BLaER1 treated with 17β-estradiol and CSF1 and Interleukin-3, amounts not matched to agents 10 nM and 100 nM (cell line): ENCODE results near the gene ZBTB24.

Experiments
- H3K27ac ChIP-seq, 11 experiments: shearing (Covaris generic); formaldehyde crosslinking; 2 replicates each; pipeline ENCODE4 v1.8.1; 2022
- H3K27me3 ChIP-seq, 11 experiments: shearing (Covaris generic); formaldehyde crosslinking; 2 replicates each; pipeline ENCODE4 v1.8.1; 2022
- H3K36me3 ChIP-seq, 11 experiments: shearing (Covaris generic); formaldehyde crosslinking; 2 replicates each; pipeline ENCODE4 v1.8.1; 2022
- H3K4me1 ChIP-seq, 10 experiments: shearing (Covaris generic); formaldehyde crosslinking; 2 replicates each; pipeline ENCODE4 v1.8.1; 2022
- H3K4me2 ChIP-seq, 11 experiments: shearing (Covaris generic); formaldehyde crosslinking; 2 replicates each; pipeline ENCODE4 v1.8.1; 2022
- H3K4me3 ChIP-seq, 10 experiments: shearing (Covaris generic); formaldehyde crosslinking; 2 replicates each; pipeline ENCODE4 v1.8.1; 2022
- H3K9ac ChIP-seq, 11 experiments: shearing (Covaris generic); formaldehyde crosslinking; 2 replicates each; pipeline ENCODE4 v1.8.1; 2022
- H3K9me3 ChIP-seq, 11 experiments: shearing (Covaris generic); formaldehyde crosslinking; replicated peaks in 1 of 11; 2 replicates each; pipeline ENCODE4 v1.8.1; 2022
- H4K20me1 ChIP-seq, 11 experiments: shearing (Covaris generic); formaldehyde crosslinking; 2 replicates each; pipeline ENCODE4 v1.8.1; 2022
- Cebpa-rat ChIP-seq, 11 experiments: shearing (Covaris generic); IDR thresholded peaks; 2 replicates each; pipeline ENCODE4 v1.8.1; 2022

The ZBTB24 gene

GRCh38 chr6:109442393-109442924 lies 40.6 kb downstream of the ZBTB24 start:
- peaks cover 0 to 8% (median 0%) of the 10 kb centered on the region in 11 experiments; a peak in 3 of 22 replicates for H3K27me3 ChIP-seq
- H3K9ac ChIP-seq: peak overlapping the region in 4 of 11 experiments; percentile 92 to 96 (median 95); a peak in 2 of 22 replicates
- H4K20me1 ChIP-seq: peaks cover 8 to 64% (median 60%) of the 10 kb centered on the region in 11 experiments; a peak in 20 of 22 replicates
- peaks cover 34 to 59% (median 47%) of the 10 kb centered on the region in 10 experiments for H3K4me1 ChIP-seq
- no peaks in the 10 kb centered on the region for H3K9me3 ChIP-seq
- H3K36me3 ChIP-seq: peaks cover 50 to 56% (median 55%) of the 10 kb centered on the region in 11 experiments
- peak overlapping the region in 3 of 11 experiments; percentile 1 to 97 (median 97); a peak in 1 of 22 replicates for H3K27ac ChIP-seq
- H3K4me2 ChIP-seq: peak overlapping the region; percentile 87 to 99 (median 97)
- no peak for TF ChIP-seq Cebpa-rat (IDR thresholded peaks at IDR 0.05)
- H3K4me3 ChIP-seq: peak overlapping the region in 9 of 10 experiments; percentile 73 to 97 (median 88); a peak in 15 of 20 replicates

- Histone ChIP-seq H3K4me3 (peak overlapping the region; percentile 73 to 97 (median 84)), H3K9ac (peak overlapping the region; percentile 87 to 98 (median 96)), H3K27ac (peak overlapping the region; percentile 88 to 97 (median 94)), H4K20me1 (peaks cover 8 to 52% (median 47%) of the 10 kb centered on the region in 11 experiments; a peak in 16 of 22 replicates), H3K4me2 (peak overlapping the region; percentile 87 to 99 (median 97)), H3K36me3 (peaks cover 38 to 44% (median 43%) of the 10 kb centered on the region in 11 experiments), H3K27me3 (peaks cover 0 to 8% (median 0%) of the 10 kb centered on the region in 11 experiments; a peak in 3 of 22 replicates), H3K9me3 (no peaks in the 10 kb centered on the region), H3K4me1 (peaks cover 32 to 50% (median 38%) of the 10 kb centered on the region in 10 experiments)
- no peak for TF ChIP-seq Cebpa-rat (IDR thresholded peaks at IDR 0.05)
These were observed 41.8 kb downstream of the ZBTB24 start for GRCh38 chr6:109441069-109441816.

- TF ChIP-seq Cebpa-rat (IDR thresholded peaks at IDR 0.05): no peak
- H3K27me3 ChIP-seq: peaks cover 0 to 8% (median 0%) of the 10 kb centered on the region in 11 experiments; a peak in 3 of 22 replicates
- peaks cover 8 to 45% (median 40%) of the 10 kb centered on the region in 11 experiments; a peak in 16 of 22 replicates for H4K20me1 ChIP-seq
- H3K4me1 ChIP-seq: peaks cover 32 to 53% (median 42%) of the 10 kb centered on the region in 10 experiments
- H3K9ac ChIP-seq: peak within 1 kb of the TSS; percentile 87 to 98 (median 96)
- peak within 1 kb of the TSS; percentile 73 to 97 (median 84) for H3K4me3 ChIP-seq
- peak within 1 kb of the TSS; percentile 88 to 97 (median 94) for H3K27ac ChIP-seq
- H3K9me3 ChIP-seq: no peaks in the 10 kb centered on the region
- peak within 1 kb of the TSS; percentile 87 to 99 (median 97) for H3K4me2 ChIP-seq
- peaks cover 31 to 37% (median 36%) of the 10 kb centered on the region in 11 experiments for H3K36me3 ChIP-seq
These were observed 42.5 kb downstream of the ZBTB24 start, which contains the start of the genes PPIL6 and SMPD2 for GRCh38 chr6:109440331-109441068. Gene PPIL6 (minus strand): TSS chr6:109440628. CDS start chr6:109440590, 38 bp downstream. Gene SMPD2 (plus strand): TSS chr6:109440724. CDS start chr6:109441122, 398 bp downstream.

- H3K27me3 ChIP-seq: peaks cover 0 to 8% (median 0%) of the 10 kb centered on the region in 11 experiments; a peak in 3 of 22 replicates
- peaks cover 0 to under 1% (median 0%) of the 10 kb centered on the region in 11 experiments; a peak in 1 of 22 replicates for H4K20me1 ChIP-seq
- no peak overlapping the region for H3K4me3 ChIP-seq
- H3K9me3 ChIP-seq: no peaks in the 10 kb centered on the region
- no peak overlapping the region for H3K9ac ChIP-seq
- peaks cover 19 to 36% (median 28%) of the 10 kb centered on the region in 10 experiments for H3K4me1 ChIP-seq
- no peak overlapping the region for H3K27ac ChIP-seq
- no peak for TF ChIP-seq Cebpa-rat (IDR thresholded peaks at IDR 0.05)
- H3K36me3 ChIP-seq: no peaks in the 10 kb centered on the region
- peak overlapping the region in 2 of 11 experiments; percentile 11 to 24; a peak in 3 of 22 replicates for H3K4me2 ChIP-seq
These were observed 47.0 kb downstream of the ZBTB24 start for GRCh38 chr6:109436041-109436440.

- Histone ChIP-seq H3K4me2 (peak overlapping the region in 8 of 11 experiments; percentile 6 to 46 (median 36); a peak in 12 of 22 replicates), H3K9me3 (no peaks in the 10 kb centered on the region), H3K27ac (no peak overlapping the region), H3K4me3 (no peak overlapping the region), H3K9ac (no peak overlapping the region), H3K36me3 (no peaks in the 10 kb centered on the region), H3K27me3 (peaks cover 0 to 4% (median 0%) of the 10 kb centered on the region in 11 experiments; a peak in 2 of 22 replicates), H3K4me1 (peaks cover 12 to 28% (median 21%) of the 10 kb centered on the region in 10 experiments; a peak in 19 of 20 replicates), H4K20me1 (no peaks in the 10 kb centered on the region)
- no peak for TF ChIP-seq Cebpa-rat (IDR thresholded peaks at IDR 0.05)
These were observed 48.6 kb downstream of the ZBTB24 start for GRCh38 chr6:109434456-109434855.

GRCh38 chr6:109429496-109429895 lies 53.5 kb downstream of the ZBTB24 start:
- TF ChIP-seq Cebpa-rat (IDR thresholded peaks at IDR 0.05): no peak
- H3K36me3 ChIP-seq: no peaks in the 10 kb centered on the region
- no peaks in the 10 kb centered on the region for H4K20me1 ChIP-seq
- peaks cover 6 to 30% (median 20%) of the 10 kb centered on the region in 10 experiments; a peak in 19 of 20 replicates for H3K4me1 ChIP-seq
- no peak overlapping the region for H3K27ac ChIP-seq
- H3K9me3 ChIP-seq: no peaks in the 10 kb centered on the region
- no peak overlapping the region for H3K4me2 ChIP-seq
- no peaks in the 10 kb centered on the region for H3K27me3 ChIP-seq
- H3K9ac ChIP-seq: no peak overlapping the region
- H3K4me3 ChIP-seq: no peak overlapping the region

GRCh38 chr6:109428889-109429477 lies 54.0 kb downstream of the ZBTB24 start:
- H3K4me1 ChIP-seq: peaks cover under 1 to 30% (median 22%) of the 10 kb centered on the region in 10 experiments; a peak in 18 of 20 replicates
- H4K20me1 ChIP-seq: no peaks in the 10 kb centered on the region
- H3K36me3 ChIP-seq: no peaks in the 10 kb centered on the region
- H3K4me2 ChIP-seq: no peak overlapping the region
- TF ChIP-seq Cebpa-rat (IDR thresholded peaks at IDR 0.05): peak in 1 of 11 experiments; percentile 42; a peak in 1 of 22 replicates
- no peaks in the 10 kb centered on the region for H3K27me3 ChIP-seq
- no peak overlapping the region for H3K4me3 ChIP-seq
- H3K9me3 ChIP-seq: no peaks in the 10 kb centered on the region
- H3K9ac ChIP-seq: no peak overlapping the region
- no peak overlapping the region for H3K27ac ChIP-seq

GRCh38 chr6:109424946-109425345 lies 58.1 kb downstream of the ZBTB24 start:
- Histone ChIP-seq H3K27me3 (no peaks in the 10 kb centered on the region), H3K9me3 (no peaks in the 10 kb centered on the region), H3K4me1 (peaks cover 5 to 30% (median 23%) of the 10 kb centered on the region in 10 experiments; a peak in 18 of 20 replicates), H3K4me3 (no peak overlapping the region), H4K20me1 (no peaks in the 10 kb centered on the region), H3K36me3 (no peaks in the 10 kb centered on the region), H3K27ac (0 out of 22 replicates have a peak overlapping the region, but pooled peaks of 1 of the 11 experiments have one; percentile 3), H3K9ac (no peak overlapping the region), H3K4me2 (peak overlapping the region in 8 of 11 experiments; percentile 17 to 81 (median 69); a peak in 14 of 22 replicates)
- TF ChIP-seq Cebpa-rat (IDR thresholded peaks at IDR 0.05): no peak
